ENCODE results near the gene FHL1.

FHL1 gene

GRCh38 chrX:136125106-136125505 is 22.2 kb upstream of the FHL1 start:
- Histone ChIP-seq H3K27me3 (ENCODE audit: control insufficient read depth, insufficient read depth, low read length) (no peaks in the 10 kb centered on the region), H3K27ac (ENCODE audit: low read length) (no peak overlapping the region), H3K4me3 (ENCODE audit: low read length) (no peak overlapping the region), H3K9me3 (ENCODE audit: control insufficient read depth, low read depth, low read length) (peaks cover 24% of the 10 kb centered on the region), H3K4me1 (ENCODE audit: control insufficient read depth, low read depth, low read length) (no peaks in the 10 kb centered on the region), H3K36me3 (ENCODE audit: control insufficient read depth, low read depth, low read length) (no peaks in the 10 kb centered on the region), H3K9ac (ENCODE audit: low read length) (no peak overlapping the region)

- no peaks in the 10 kb centered on the region for H3K4me1 ChIP-seq (ENCODE audit: control insufficient read depth, low read depth, low read length)
- H3K9ac ChIP-seq (ENCODE audit: low read length), result no peak overlapping the region
- H3K27me3 ChIP-seq (ENCODE audit: control insufficient read depth, insufficient read depth, low read length), result no peaks in the 10 kb centered on the region
- H3K36me3 ChIP-seq (ENCODE audit: control insufficient read depth, low read depth, low read length), result no peaks in the 10 kb centered on the region
- H3K4me3 ChIP-seq (ENCODE audit: low read length), result no peak overlapping the region
- no peak overlapping the region for H3K27ac ChIP-seq (ENCODE audit: low read length)
- peaks cover 20% of the 10 kb centered on the region for H3K9me3 ChIP-seq (ENCODE audit: control insufficient read depth, low read depth, low read length)
Observed at GRCh38 chrX:136126371-136126770, 21.0 kb upstream of the FHL1 start.

GRCh38 chrX:136126872-136127406 is 20.4 kb upstream of the FHL1 start:
- Histone ChIP-seq H3K27me3 (ENCODE audit: control insufficient read depth, insufficient read depth, low read length) (no peaks in the 10 kb centered on the region), H3K9me3 (ENCODE audit: control insufficient read depth, low read depth, low read length) (peaks cover 22% of the 10 kb centered on the region), H3K36me3 (ENCODE audit: control insufficient read depth, low read depth, low read length) (no peaks in the 10 kb centered on the region), H3K27ac (ENCODE audit: low read length) (no peak overlapping the region), H3K4me1 (ENCODE audit: control insufficient read depth, low read depth, low read length) (no peaks in the 10 kb centered on the region), H3K9ac (ENCODE audit: low read length) (no peak overlapping the region), H3K4me3 (ENCODE audit: low read length) (no peak overlapping the region)

DNA sequence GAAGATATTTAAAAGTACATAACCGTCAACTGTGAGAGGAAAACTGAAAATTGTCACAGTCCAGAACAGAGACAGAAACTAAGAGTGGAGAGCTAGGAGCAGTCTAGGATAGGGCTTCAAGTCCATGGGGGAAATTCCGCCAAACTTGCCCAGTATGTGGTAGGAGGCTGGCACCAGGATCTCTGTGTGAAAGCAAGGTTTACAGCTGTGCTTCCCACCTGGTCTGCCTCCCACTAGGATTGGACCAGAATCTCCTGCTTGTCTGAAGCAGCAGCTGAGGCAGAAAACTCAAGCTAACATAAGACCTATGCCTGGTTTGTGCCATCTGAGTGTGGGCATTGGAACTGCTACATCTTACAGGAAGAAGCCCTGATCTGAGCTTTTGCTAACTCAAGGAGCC is 18.6 kb upstream of the FHL1 start:
- no peak overlapping the region for H3K4me3 ChIP-seq (ENCODE audit: low read length)
- no peaks in the 10 kb centered on the region for H3K27me3 ChIP-seq (ENCODE audit: control insufficient read depth, insufficient read depth, low read length)
- H3K4me1 ChIP-seq (ENCODE audit: control insufficient read depth, low read depth, low read length), result no peaks in the 10 kb centered on the region
- no peak overlapping the region for H3K27ac ChIP-seq (ENCODE audit: low read length)
- no peak overlapping the region for H3K9ac ChIP-seq (ENCODE audit: low read length)
- H3K9me3 ChIP-seq (ENCODE audit: control insufficient read depth, low read depth, low read length), result peaks cover 22% of the 10 kb centered on the region
- H3K36me3 ChIP-seq (ENCODE audit: control insufficient read depth, low read depth, low read length), result no peaks in the 10 kb centered on the region

GRCh38 chrX:136130931-136131833 is 16.2 kb upstream of the FHL1 start:
- no peaks in the 10 kb centered on the region for H3K36me3 ChIP-seq (ENCODE audit: control insufficient read depth, low read depth, low read length)
- no peak overlapping the region for H3K9ac ChIP-seq (ENCODE audit: low read length)
- no peak overlapping the region for H3K27ac ChIP-seq (ENCODE audit: low read length)
- peaks cover 12% of the 10 kb centered on the region for H3K9me3 ChIP-seq (ENCODE audit: control insufficient read depth, low read depth, low read length)
- no peaks in the 10 kb centered on the region for H3K27me3 ChIP-seq (ENCODE audit: control insufficient read depth, insufficient read depth, low read length)
- H3K4me3 ChIP-seq (ENCODE audit: low read length), result no peak overlapping the region
- no peaks in the 10 kb centered on the region for H3K4me1 ChIP-seq (ENCODE audit: control insufficient read depth, low read depth, low read length)

GRCh38 chrX:136138939-136139338 is 8.4 kb upstream of the FHL1 start:
- Histone ChIP-seq H3K27ac (ENCODE audit: low read length) (no peak overlapping the region), H3K9ac (ENCODE audit: low read length) (no peak overlapping the region), H3K4me1 (ENCODE audit: control insufficient read depth, low read depth, low read length) (no peaks in the 10 kb centered on the region), H3K9me3 (ENCODE audit: control insufficient read depth, low read depth, low read length) (peaks cover 14% of the 10 kb centered on the region), H3K27me3 (ENCODE audit: control insufficient read depth, insufficient read depth, low read length) (no peaks in the 10 kb centered on the region), H3K4me3 (ENCODE audit: low read length) (peak overlapping the region; percentile 9), H3K36me3 (ENCODE audit: control insufficient read depth, low read depth, low read length) (no peaks in the 10 kb centered on the region)

- H3K4me3 ChIP-seq (ENCODE audit: low read length), result no peak overlapping the region
- peaks cover 22% of the 10 kb centered on the region for H3K27me3 ChIP-seq (ENCODE audit: control insufficient read depth, insufficient read depth, low read length)
- H3K9me3 ChIP-seq (ENCODE audit: control insufficient read depth, low read depth, low read length), result peaks cover 12% of the 10 kb centered on the region
- no peaks in the 10 kb centered on the region for H3K4me1 ChIP-seq (ENCODE audit: control insufficient read depth, low read depth, low read length)
- H3K36me3 ChIP-seq (ENCODE audit: control insufficient read depth, low read depth, low read length), result no peaks in the 10 kb centered on the region
- H3K27ac ChIP-seq (ENCODE audit: low read length), result no peak overlapping the region
- no peak overlapping the region for H3K9ac ChIP-seq (ENCODE audit: low read length)
Observed at GRCh38 chrX:136141569-136141968, 5.8 kb upstream of the FHL1 start.

DNA sequence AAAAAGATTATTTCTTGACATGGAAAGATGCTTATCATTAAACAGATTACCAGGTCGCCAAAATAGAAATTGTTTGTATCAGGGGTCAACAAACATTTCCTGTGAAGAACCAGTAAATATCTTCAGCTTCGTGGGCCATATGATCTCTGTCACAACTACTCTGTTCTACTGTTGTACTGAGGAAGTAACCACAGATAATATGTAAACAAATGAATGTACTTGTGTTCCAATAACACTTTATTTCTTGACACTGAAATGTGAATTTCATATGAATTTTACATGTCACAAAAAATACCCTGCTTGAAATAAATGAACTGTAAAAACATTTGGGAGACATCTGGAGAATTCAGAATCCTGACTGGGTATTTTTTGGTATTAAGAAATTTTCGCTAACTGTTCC is 4.7 kb upstream of the FHL1 start:
- peaks cover 23% of the 10 kb centered on the region for H3K27me3 ChIP-seq (ENCODE audit: control insufficient read depth, insufficient read depth, low read length)
- no peaks in the 10 kb centered on the region for H3K36me3 ChIP-seq (ENCODE audit: control insufficient read depth, low read depth, low read length)
- H3K4me3 ChIP-seq (ENCODE audit: low read length), result no peak overlapping the region
- H3K4me1 ChIP-seq (ENCODE audit: control insufficient read depth, low read depth, low read length), result no peaks in the 10 kb centered on the region
- no peak overlapping the region for H3K9ac ChIP-seq (ENCODE audit: low read length)
- H3K27ac ChIP-seq (ENCODE audit: low read length), result no peak overlapping the region
- peaks cover 10% of the 10 kb centered on the region for H3K9me3 ChIP-seq (ENCODE audit: control insufficient read depth, low read depth, low read length)

DNA sequence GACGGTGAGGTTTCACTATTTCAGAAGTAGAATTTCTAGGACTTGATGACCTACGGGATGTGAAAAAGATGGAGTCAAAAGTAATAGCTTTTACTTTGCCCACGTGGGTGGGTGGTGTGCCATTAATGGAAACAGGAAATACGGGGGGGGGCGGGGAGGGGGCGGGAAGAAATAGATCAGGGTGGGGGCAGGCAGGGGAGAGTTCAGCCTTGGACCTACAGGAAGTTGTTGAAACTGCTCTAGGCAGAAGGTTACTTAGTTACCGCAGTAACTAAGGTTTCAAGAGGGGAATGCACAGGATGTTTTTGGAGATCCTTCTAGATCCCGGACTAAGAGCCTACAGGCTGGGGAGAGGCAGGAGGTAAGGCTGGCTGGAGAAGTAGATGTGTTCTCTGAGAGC is 3.6 kb upstream of the FHL1 start:
- no peaks in the 10 kb centered on the region for H3K36me3 ChIP-seq (ENCODE audit: control insufficient read depth, low read depth, low read length)
- peaks cover 27% of the 10 kb centered on the region for H3K27me3 ChIP-seq (ENCODE audit: control insufficient read depth, insufficient read depth, low read length)
- no peaks in the 10 kb centered on the region for H3K4me1 ChIP-seq (ENCODE audit: control insufficient read depth, low read depth, low read length)
- H3K4me3 ChIP-seq (ENCODE audit: low read length), result no peak overlapping the region
- H3K9ac ChIP-seq (ENCODE audit: low read length), result no peak overlapping the region
- no peak overlapping the region for H3K27ac ChIP-seq (ENCODE audit: low read length)
- H3K9me3 ChIP-seq (ENCODE audit: control insufficient read depth, low read depth, low read length), result peaks cover 10% of the 10 kb centered on the region

- Histone ChIP-seq H3K27me3 (ENCODE audit: control insufficient read depth, insufficient read depth, low read length) (peaks cover 30% of the 10 kb centered on the region), H3K9me3 (ENCODE audit: control insufficient read depth, low read depth, low read length) (no peaks in the 10 kb centered on the region), H3K9ac (ENCODE audit: low read length) (peak overlapping the region; percentile 11), H3K4me3 (ENCODE audit: low read length) (peak overlapping the region; percentile 51), H3K4me1 (ENCODE audit: control insufficient read depth, low read depth, low read length) (no peaks in the 10 kb centered on the region), H3K36me3 (ENCODE audit: control insufficient read depth, low read depth, low read length) (no peaks in the 10 kb centered on the region), H3K27ac (ENCODE audit: low read length) (no peak overlapping the region)
Observed at GRCh38 chrX:136146614-136147314, 569 bp upstream of the FHL1 start.

GRCh38 chrX:136147976-136148375 is 643 bp downstream of the FHL1 start:
- Histone ChIP-seq H3K27ac (ENCODE audit: low read length) (no peak overlapping the region), H3K27me3 (ENCODE audit: control insufficient read depth, insufficient read depth, low read length) (peaks cover 30% of the 10 kb centered on the region), H3K36me3 (ENCODE audit: control insufficient read depth, low read depth, low read length) (no peaks in the 10 kb centered on the region), H3K4me1 (ENCODE audit: control insufficient read depth, low read depth, low read length) (no peaks in the 10 kb centered on the region), H3K9ac (ENCODE audit: low read length) (no peak overlapping the region), H3K4me3 (ENCODE audit: low read length) (peak overlapping the region; percentile 52), H3K9me3 (ENCODE audit: control insufficient read depth, low read depth, low read length) (no peaks in the 10 kb centered on the region)

All from iPS-18a (cell line).